HG03066 (cell line): ENCODE data around the gene CBLN3.

Source experiments
- ATAC-seq: cut with Tn5 transposase; IDR thresholded peaks from one replicate; pipeline ENCODE4 v1.9.1; 2021; ENCODE audit warnings: low read depth; ENCODE audit not compliant: unreplicated experiment

Gene CBLN3

DNA sequence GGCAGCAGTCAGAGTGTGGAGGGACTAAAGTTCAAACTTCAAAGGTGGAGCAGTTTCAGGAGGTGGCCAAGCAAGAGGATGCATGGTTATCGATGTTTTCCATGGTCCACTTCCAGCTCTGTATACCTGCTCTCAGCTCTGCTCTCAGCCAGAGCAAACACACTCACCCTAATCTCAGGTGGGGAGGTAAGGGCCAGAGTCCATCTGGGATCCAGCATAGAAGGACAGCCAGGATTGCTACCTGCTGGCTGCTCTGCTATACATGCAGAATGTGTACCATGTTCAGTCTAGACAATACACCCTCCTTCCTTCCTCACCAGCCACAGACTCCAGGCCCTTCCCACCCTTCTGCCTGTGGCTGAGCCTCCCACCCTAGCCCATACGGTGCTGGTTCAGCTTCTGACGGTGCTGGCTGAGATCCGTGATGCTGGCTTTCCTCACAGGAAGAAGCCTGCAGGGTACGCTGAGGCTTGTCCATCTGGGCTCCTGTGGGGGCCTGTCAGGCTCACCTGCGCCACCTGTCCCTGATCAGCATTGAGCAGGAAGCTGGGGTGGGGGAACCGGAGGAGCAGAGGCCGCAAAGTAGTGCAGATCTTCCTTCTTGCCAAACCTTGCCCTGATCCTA, 2.4 kb downstream of the CBLN3 start:
- ATAC-seq, result no peak

DNA sequence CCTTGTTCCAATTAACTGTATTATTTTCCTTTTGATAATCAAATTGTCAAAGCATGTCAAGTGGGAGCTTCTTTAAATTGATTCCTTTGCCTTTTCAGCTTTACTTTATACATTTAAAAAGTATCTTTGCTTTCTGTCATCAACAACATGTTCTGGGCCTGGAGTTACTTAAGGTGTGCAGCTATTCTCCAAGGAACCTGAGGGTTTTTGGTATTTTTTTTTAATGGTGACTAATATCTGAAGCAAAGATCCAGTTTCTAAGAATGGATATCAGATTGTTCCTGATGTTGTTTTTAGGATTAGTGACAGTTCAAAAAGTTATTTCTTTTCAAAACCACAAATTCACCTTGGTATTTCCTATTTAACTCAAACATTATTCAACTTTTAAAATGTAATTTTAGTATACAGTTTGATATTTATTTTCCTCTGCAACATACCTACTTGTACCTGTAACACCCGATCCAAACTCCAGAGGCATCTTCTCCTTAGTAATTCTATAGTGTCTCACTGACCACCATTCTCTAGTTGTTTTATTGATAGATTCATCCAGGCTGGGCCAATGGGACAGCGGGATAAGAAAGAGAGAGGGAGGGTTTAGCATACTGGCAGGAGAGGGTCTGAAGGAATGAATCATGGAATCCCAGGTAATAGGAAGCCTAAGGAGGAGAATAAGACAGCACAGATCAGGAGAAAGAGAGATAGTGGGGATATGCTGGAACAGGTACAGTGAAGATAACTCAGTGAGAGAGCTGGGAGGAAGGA, 3.1 kb downstream of the CBLN3 start:
- no peak for ATAC-seq

DNA sequence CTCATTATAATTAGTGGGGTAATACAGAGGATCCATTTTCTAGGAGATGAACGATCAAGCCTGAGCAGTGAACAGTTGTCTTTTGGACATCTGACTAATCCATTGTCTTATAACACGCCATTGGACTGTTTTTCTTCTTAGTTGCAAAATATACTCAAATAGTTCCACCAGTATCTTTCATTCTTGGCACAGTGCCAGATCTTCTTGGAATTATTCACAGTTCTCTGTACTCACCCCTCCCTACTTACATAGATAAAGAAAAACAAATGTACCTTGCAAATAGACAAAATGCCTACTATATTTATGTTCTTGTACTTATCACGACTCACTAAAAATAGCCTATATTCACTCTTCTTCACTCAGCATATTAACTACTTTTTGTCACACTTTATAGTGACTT, 3.8 kb downstream of the CBLN3 start:
- no peak for ATAC-seq

DNA sequence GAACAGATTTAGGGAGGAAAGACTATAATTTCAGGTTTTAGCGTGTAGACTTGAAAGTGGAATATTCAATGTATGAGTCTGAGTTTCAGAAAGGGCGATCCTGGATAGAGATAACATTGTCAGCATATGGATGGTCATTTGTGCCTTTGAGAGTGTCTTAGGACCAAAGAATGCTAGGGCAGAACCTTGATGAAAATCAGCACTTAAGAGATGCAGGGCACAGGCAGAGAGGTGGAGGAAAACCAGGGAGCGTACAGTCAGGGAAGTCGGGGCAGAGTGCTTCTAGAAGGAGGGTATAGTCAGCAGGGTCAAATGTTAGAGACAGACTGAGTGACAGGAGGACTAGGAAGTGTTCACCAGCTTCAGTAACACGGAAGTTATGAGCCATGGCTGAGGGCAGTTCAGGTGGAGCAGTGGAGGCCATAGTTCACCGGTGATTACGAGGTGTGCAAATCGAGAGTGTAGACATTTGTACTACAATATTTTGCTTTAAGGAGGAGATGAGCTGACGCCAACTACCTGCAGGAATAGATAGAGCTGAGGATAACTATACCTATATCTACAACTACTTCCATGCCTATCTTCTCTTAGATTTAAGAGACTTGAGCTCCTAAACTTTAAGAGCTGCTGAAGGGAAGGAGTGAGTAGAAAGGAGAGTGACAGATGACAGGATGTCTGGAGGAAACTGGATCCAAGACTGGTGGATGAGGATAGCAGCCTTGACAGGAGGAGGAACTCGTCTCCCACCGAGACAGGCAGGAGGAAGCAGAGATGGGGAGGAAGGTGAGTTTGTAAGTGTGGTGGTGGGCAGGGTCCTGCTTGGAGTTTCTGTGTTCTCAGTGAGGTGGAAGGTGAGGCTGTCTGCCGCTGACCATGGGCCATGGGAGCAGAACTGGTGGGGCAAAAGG, 6.5 kb downstream of the CBLN3 start:
- ATAC-seq, result no peak

DNA sequence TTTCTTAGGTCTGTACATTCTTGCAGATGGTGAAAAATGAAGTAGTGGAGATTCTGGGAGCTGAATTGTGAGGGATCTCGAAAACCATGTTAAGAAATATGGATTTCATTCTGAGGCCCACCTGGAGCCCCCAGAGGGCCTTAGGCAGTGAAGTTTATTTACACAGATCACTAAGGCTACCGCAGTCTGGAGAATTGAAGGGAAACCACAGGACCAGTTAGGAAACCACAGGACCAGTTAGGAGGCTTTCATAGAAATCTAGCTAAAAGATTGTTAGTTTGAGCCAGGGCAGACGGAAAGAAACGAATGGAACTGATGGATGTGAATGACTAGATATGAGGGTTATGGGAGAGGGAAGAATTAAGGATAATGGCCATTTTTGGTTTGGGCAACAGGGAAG, 7.2 kb downstream of the CBLN3 start:
- ATAC-seq, result no peak

DNA sequence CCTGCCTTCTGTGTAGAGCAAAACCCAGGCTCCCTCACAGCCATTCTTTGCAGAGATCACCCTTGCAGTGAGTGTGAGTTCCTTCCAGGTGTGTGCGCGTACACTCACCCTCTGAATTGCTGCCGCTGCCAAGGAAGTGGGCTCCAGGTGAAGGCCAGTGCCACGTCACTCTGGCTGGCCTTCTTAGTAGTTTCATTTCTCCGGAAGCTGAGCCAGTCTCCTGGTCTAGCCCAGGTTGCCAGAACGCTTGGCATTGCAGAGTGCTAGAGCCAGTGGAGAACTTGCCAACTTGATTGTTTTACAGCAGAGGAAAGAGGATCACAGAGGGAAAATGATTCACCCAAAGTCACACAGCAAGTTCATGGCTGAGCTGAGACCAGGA, 11.0 kb downstream of the CBLN3 start:
- no peak for ATAC-seq

DNA sequence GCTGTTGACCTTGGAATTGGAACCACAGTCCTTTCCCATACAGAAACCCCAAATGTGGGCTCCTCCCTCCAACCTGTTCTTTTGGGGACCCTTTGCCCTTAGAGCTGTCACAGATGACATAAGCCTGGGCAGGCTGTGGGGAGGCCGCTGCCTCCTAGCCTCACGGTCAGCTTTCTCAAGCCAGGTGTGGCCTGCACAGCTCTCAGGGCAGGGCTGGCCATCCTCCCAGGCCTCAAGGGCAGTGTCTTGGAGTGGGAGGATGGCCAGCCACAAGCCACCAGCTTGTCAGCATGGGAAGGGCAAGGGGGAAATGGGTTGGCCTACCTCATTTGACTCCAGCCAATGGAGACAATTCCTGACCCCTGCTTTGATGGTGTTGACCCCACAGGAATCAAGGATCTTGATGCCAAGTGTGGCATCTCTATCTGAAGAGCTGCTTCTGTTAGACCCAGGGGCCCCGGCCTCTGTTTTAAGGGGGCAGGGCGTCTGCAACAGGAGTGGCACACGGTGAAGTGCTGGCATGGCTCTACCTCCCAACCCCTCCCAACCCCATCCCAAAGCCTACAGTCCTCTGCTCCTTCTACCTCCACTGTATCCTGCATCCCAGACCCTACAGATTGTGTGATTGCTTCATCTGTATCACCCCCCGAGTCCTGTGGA, 11.5 kb downstream of the CBLN3 start:
- no peak for ATAC-seq

DNA sequence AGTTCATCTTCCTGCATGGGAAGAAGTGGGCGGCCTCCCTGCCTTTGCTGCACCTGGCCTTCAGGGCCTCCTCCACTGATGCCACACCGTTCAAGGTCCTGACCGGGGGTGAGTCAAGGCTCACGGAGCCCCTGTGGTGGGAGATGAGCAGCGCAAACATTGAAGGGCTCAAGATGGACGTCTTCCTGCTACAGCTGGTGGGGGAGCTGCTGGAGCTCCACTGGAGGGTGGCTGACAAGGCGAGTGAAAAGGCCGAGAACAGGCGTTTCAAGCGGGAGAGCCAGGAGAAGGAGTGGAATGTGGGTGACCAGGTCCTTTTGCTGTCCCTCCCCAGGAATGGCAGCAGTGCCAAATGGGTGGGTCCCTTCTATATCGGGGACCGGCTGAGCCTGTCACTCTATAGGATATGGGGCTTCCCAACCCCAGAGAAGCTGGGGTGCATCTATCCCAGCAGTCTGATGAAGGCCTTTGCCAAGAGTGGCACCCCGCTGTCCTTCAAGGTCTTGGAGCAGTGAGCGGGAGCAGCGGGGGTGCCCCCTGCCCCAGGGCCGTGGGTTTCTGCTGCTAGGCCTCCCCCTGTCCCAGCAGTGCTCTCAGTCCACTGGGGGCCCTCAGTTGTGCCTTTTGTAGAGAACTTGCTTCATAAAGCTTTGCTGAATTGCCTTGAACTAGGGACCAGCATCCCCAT, 12.4 kb downstream of the CBLN3 start:
- ATAC-seq, result no peak

DNA sequence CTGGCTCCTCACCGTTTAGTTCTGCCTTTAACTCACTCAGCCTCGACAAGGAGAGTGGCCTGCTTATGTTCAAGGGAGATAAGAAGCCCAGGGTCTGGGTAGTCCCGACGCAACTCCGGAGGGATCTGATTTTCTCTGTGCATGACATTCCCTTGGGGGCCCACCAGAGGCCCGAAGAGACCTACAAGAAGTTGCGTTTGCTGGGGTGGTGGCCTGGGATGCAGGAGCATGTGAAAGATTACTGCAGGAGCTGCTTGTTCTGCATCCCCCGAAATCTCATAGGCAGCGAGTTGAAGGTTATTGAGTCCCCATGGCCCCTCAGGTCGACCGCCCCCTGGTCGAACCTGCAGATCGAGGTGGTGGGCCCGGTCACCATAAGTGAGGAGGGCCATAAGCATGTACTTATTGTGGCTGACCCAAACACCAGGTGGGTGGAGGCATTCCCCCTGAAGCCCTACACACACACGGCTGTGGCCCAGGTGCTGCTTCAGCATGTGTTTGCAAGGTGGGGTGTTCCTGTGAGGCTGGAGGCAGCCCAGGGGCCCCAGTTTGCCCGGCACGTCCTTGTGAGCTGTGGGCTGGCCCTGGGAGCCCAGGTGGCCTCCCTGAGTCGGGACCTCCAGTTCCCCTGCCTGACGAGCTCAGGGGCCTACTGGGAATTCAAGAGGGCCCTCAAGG, 13.1 kb downstream of the CBLN3 start:
- ATAC-seq, result no peak

DNA sequence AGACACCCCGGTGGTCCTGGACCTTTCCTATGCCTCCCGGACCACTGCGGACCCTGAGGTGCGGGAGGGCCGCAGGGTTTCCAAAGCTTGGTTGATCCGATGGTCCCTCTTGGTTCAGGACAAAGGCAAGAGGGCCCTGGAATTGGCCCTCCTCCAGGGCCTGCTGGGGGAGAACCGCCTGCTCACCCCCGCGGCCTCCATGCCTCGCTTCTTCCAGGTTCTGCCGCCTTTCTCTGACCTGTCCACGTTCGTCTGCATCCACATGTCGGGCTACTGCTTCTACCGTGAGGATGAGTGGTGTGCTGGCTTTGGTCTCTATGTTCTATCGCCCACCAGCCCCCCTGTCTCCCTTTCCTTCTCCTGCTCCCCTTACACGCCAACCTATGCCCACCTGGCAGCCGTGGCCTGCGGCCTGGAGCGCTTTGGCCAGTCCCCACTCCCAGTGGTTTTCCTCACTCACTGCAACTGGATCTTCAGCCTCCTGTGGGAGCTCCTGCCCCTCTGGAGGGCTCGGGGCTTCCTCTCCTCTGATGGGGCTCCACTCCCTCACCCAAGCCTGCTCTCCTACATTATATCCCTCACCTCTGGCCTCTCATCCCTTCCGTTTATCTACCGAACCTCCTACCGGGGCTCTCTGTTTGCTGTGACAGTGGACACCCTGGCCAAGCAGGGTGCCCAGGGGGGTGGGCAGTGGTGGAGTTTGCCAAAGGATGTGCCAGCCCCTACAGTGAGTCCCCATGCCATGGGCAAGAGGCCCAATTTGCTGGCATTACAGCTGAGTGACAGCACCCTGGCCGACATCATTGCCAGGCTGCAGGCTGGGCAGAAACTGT, 13.8 kb downstream of the CBLN3 start:
- ATAC-seq, result no peak

DNA sequence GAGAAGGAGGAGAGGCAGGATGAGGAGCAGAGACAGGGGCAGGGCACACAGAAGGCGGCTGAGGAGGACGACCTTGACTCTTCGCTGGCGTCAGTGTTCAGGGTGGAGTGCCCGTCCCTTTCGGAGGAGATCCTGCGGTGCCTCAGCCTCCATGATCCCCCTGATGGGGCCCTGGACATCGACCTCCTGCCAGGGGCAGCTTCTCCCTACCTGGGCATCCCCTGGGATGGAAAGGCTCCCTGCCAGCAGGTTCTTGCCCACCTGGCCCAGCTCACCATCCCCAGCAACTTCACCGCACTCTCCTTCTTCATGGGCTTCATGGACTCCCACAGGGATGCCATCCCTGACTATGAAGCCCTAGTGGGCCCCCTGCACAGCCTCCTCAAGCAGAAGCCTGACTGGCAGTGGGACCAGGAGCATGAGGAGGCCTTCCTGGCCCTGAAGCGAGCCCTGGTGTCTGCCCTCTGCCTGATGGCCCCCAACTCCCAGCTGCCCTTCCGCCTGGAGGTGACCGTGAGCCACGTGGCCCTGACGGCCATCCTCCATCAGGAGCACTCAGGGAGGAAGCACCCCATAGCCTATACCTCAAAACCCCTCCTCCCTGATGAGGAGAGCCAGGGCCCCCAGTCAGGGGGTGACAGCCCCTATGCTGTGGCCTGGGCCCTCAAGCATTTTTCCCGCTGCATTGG, 14.6 kb downstream of the CBLN3 start:
- ATAC-seq, result no peak

DNA sequence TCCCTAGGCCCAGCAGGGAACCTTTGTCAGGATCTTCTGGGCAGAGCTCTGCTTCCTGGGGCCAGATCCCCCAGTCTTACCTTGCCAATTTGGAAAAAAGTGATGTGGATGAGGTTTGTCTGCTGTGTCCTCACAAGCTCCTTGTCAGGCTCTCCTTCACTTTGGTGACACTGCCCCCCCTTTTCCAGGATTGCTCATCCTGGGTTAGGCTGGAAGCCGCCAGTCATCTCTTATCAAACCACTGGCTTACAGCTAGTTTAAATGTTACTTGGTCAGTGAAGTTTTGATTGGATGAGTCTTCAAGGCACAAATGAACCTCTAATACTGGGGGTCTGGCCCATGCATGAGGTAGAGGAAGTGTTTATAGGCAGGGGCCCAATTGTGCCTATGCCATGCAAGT, 15.4 kb downstream of the CBLN3 start:
- ATAC-seq, result no peak

DNA sequence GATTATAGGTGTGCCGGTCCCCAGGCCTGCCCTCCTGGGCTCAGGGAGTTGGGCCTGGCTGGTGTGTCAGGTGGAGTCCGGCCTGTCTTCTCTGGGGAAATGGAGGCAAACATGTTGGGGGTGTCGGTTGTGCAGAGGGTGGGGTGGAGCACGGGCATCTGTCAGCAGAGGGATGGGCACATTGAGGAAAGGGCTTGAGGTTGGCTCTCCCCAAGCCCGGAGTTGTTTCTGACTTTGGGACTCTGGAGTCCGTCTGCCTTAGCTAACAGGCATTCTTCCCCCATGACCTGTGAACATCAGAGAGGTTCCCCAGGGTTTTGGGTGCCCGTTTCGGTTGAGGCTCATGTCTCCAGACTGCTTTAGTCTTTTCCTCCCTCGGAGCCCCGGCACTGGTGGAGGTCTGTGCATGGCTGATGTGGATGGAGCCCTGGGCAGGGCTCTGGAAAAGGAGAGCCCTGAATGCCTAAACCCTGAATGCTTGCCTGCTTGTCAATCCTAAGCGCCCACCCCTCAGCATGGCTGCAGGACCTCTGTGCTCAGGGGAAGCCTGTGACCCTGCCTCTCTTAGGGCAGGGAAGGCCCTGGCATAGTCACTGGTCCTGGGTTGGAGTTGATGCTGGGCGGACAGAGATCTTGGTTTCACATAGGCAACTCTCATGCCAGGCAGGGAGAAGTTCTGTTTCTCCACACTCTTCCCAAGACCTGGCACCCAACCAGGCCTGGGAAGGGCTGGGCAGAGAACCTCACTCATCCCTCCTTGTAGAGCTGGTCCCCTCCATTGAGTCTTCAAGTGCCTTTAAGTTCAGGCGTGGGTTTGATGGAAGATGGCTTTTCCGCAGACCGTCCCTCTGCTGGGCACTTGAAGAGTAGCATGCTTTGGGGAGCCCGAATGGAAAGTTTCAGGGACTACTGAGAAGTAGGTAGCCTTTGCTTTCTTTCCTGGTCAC, 17.8 kb downstream of the CBLN3 start:
- no peak for ATAC-seq

DNA sequence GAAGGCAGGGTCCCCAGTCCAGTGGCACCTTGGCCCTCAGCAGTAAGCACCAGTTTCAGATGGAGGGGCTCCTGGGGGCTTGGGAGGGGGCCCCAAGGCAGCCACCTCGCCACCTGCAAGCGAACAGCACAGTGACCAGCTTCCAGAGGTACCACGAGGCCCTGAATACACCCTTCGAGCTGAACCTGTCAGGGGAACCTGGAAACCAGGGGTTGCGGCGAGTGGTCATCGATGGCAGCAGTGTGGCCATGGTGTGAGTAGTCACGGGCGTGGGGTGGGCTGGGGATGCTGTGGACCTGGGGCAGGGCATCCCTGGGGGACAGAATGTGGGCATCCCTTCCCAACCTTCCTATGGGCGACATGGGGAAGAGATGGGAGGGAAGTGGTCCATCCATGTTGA, 19.5 kb downstream of the CBLN3 start:
- no peak for ATAC-seq

DNA sequence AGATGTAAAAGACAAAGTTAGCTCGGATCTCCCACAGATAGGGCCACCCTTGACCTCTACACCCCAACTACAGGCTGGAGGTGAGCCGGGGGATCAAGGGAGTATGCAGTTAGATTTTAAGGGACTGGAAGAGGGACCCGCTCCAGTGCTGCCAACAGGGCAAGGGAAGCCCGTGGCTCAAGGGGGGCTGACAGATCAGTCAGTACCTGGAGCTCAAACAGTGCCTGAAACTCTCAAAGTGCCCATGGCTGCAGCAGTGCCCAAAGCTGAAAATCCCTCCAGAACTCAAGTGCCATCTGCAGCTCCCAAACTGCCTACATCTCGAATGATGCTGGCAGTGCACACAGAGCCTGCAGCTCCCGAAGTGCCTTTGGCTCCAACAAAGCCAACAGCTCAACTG, 20.3 kb downstream of the CBLN3 start:
- ATAC-seq, result no peak

DNA sequence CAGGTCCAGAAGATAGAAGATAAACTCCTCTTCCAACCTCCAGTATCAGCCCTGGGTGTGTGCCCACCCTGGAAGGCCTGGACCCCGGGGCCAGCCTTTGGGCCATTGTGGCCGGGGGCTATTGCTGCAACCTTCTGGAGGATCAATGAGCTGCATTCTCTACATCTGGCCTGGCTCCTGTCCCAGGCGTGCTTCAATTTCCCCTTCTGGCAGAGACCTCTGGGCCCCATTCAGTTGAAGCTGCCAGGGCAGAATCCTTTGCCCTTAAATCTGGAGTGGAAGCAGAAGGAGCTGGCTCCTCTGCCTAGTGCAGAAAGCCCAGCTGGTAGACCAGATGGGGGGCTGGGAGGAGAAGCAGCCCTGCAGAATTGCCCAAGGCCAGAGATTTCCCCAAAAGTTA, 20.7 kb downstream of the CBLN3 start:
- no peak for ATAC-seq

DNA sequence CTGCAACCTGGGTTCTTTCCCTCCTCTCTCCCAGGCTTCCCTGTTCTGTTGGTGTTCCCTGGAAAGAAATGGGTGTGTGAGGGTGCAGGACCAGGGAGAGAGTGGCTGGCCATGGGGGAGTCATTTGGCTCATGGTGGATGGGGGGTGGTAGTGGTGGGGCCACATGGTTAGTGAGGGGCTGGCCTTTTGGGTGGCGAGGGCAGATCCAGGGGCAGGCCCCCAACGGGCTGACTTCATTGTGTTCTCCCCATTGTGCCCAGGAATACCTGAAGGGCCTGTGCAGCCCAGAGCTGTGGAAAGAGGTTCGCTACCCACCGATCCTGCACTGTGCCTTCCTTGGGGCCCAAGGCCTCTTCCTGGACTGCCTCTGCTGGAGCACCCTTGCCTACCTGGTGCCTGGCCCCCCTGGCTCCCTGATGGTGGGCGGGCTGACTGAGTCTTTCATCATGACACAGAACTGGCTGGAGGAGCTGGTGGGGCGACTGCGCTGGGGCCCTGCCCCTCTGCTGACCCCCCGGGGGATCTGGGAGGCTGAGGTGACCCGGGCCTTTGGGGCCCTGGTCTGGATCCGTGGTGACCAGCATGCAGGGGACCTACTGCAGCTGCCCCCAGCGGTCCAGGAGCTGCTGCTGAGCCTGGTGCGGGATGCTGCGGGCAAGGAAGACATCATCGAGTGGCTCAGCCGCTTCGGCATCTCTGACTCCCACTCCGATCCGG, 21.7 kb downstream of the CBLN3 start:
- ATAC-seq, result no peak
